Femur (tissue), 1 donor: ENCODE measurements around the gene PNMA8A.

Experiments used
- DNase-seq: peaks from one replicate; pipeline ENCODE4 v3.0.0-alpha.2; 2017

Gene PNMA8A

DNA sequence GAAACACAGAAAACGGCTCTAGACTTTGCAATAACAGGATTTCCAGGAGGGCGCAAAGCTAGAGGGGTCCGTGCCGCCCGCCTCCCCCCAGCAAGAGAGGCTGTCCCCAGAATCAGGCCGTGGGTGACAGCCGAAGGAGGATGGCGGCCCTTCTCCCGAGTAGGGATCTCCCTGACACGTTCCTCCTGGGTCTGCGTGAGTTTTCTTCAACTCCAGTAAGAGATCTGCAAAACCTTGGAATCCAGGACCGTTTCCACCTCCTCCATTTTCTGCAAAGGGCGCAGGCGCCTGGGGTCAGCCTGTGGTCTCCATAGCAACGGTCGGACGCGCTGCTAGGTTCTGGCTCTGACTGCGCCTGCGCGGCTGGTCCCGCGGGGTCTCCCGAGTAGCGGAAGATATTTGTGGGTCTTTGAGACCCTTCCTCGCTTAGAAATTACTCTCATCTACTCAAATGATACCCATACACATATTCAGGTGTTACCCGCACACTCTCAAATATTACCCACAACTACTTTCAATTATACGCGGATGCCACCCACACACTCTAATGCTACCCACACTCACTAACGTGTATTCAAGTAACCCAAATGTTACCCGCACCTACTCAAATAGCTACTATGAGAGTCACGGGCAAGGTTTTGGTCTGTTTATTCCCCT lies 44.7 kb downstream of the PNMA8A start:
- DNase-seq = peak; percentile 90

- DNase-seq = no peak
Measured at GRCh38 chr19:46426035-46426505, 45.3 kb downstream of the PNMA8A start.

GRCh38 chr19:46423188-46423587 lies 48.2 kb downstream of the PNMA8A start:
- no peak for DNase-seq

GRCh38 chr19:46422344-46422743 lies 49.0 kb downstream of the PNMA8A start:
- no peak for DNase-seq

DNA sequence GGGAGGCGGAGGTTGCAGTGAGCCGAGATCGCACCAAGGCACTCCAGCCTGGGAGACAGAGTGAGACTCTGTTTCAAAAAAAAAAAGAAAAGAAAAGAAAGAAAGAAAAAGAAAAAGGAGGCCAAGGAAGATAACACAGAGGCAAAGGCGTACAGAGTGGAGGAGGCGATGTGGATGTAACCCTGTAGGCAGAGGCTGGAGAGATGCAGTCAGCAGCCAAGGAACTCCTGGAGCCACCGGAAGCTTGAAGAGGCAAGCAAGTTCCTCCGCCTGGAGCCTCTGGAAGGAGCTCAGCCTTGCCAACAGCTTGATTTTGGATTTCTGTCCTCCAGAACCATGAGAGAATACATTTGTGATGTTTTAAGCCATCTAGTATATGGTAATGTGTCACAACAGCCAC lies 51.3 kb downstream of the PNMA8A start:
- no peak for DNase-seq
